Lower leg skin (tissue), 3 donors: ENCODE results near the gene KLF6.

Experiments
- POLR2A ChIP-seq, 2 donors: fragments of 450-650 bp; IDR thresholded peaks; one replicate each; pipeline ENCODE4 v1.6.1; 2016 to 2017; ENCODE audit warnings: antibody characterized with exemption in 2 of 2, mild to moderate bottlenecking in 1 of 2, moderate library complexity in 1 of 2
- TF ChIP-seq, protein P1 (sequence below), 3 donors: fragments of 450-650 bp; IDR thresholded peaks; one replicate each; pipeline ENCODE4 v1.5.1; 2016; ENCODE audit warnings: antibody characterized with exemption in 3 of 3, mild to moderate bottlenecking in 3 of 3, moderate library complexity in 2 of 3

- TF ChIP-seq, protein P1, sequence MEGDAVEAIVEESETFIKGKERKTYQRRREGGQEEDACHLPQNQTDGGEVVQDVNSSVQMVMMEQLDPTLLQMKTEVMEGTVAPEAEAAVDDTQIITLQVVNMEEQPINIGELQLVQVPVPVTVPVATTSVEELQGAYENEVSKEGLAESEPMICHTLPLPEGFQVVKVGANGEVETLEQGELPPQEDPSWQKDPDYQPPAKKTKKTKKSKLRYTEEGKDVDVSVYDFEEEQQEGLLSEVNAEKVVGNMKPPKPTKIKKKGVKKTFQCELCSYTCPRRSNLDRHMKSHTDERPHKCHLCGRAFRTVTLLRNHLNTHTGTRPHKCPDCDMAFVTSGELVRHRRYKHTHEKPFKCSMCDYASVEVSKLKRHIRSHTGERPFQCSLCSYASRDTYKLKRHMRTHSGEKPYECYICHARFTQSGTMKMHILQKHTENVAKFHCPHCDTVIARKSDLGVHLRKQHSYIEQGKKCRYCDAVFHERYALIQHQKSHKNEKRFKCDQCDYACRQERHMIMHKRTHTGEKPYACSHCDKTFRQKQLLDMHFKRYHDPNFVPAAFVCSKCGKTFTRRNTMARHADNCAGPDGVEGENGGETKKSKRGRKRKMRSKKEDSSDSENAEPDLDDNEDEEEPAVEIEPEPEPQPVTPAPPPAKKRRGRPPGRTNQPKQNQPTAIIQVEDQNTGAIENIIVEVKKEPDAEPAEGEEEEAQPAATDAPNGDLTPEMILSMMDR (IDR thresholded peaks at IDR 0.05) = no peak
- TF ChIP-seq POLR2A (IDR thresholded peaks at IDR 0.05) = no peak
Observed at GRCh38 chr10:3833046-3833445, 48.0 kb upstream of the KLF6 start.
